ENCODE results near the gene CIPC.

CIPC gene, protein sequence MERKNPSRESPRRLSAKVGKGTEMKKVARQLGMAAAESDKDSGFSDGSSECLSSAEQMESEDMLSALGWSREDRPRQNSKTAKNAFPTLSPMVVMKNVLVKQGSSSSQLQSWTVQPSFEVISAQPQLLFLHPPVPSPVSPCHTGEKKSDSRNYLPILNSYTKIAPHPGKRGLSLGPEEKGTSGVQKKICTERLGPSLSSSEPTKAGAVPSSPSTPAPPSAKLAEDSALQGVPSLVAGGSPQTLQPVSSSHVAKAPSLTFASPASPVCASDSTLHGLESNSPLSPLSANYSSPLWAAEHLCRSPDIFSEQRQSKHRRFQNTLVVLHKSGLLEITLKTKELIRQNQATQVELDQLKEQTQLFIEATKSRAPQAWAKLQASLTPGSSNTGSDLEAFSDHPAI

DNA sequence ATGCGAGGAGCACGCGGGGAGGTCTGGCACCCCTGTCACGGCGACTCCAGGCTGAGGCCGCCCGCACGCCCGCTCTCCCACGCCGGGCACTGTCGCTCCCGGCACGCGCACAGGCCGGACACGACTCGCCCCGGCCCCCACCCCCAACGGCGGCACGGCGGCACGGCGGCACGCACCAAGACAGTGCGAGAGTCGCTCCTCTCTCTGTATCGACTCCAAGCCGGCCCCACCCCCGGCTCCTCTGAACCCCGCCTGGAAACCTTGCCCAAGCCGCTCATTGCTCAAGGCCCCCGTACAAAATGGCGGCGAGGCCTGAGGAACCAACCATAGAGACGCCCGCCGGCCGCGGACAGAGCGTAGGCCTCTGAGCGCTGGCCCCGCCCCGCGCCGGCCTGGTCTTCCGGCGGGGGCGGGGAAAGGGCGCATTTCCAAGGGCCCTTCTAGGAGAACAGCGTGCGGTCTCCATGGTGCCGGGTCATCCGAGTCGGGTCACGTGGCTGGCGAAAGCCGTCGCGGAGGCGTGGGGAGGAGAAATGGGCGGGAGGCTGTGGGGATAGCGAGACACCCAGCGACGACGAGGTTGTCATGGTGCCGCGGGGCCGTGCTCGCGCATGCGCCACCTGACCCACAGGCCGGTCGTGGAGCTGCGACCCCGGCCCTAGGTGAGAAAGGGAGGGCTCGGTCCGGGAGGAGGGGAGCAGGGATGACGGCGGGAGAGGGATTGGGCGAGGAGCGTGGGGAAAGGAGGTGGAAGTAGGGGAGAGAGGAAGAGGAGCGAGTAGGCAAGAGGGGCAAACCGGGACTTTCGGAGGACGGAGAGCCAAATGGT lies at the start of gene CIPC:
Gene CIPC, plus strand, starts transcription at position 559 of the 829 bp plus-strand sequence. CDS start 7,451 bp downstream, outside the sequence.
- peak; percentile 96 for ATAC-seq

DNA sequence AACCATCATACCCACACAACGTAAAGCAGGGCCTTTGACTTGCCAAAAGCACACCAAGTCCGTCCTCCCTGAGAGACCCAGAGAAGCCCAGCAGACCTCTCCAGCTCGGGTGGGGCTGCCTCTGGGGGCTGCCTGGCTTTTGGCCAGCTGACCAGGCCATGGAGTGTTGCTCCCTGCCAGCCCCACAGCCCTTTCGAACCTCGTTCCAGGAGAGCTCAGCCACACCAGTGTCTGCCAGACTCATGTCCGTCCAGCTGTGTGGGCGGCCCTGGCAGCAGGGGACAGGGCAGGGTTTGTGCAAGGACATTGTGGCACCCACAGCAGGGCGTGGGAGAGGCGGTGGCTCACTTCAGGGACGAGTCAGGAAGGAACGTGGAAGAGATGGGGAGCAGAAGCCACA lies 46.9 kb upstream of the CIPC start:
- DNase-seq (no peak), ATAC-seq (no peak)

More for the DNA sequence above, at the start of gene CIPC:
- peak; percentile 99 for DNase-seq

DNA sequence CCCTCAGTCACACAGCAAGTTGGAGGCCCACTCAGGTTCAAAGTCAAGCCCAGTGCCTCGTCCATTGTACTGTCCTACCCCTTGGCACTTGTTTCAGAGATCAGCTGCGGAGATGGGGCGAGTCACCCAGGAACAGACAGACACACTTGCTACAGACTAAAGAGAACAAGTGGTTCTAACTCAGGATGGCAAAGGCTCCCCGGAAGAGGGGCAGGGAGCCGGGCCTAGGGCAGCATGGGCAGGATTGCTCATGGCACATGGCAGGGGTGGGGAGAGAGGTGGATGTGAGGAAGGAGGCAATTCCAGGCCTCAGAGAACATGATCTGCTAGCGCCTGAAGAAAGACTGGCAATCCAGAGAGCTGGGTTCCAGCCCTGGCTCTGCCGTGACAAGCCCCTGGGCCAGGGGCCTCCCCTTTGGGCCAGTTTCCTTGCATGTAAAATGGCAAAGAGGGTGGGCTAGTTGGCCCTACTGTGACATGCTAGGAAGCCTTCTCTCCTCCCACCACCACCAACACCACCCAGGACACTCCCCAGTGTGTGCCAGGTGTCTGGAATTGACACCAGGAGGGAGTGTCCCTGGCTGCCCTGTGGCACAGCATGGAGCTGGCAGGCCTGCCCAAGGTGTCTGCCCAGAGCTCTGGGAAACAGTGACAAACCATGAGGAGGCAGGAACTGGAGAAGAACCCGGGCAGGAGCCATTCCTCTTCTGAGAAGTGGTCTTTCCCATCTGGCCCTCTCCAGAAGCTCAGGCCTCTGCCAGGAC lies 45.6 kb upstream of the CIPC start:
- ATAC-seq (peak; percentile 24), DNase-seq (no peak)

DNA sequence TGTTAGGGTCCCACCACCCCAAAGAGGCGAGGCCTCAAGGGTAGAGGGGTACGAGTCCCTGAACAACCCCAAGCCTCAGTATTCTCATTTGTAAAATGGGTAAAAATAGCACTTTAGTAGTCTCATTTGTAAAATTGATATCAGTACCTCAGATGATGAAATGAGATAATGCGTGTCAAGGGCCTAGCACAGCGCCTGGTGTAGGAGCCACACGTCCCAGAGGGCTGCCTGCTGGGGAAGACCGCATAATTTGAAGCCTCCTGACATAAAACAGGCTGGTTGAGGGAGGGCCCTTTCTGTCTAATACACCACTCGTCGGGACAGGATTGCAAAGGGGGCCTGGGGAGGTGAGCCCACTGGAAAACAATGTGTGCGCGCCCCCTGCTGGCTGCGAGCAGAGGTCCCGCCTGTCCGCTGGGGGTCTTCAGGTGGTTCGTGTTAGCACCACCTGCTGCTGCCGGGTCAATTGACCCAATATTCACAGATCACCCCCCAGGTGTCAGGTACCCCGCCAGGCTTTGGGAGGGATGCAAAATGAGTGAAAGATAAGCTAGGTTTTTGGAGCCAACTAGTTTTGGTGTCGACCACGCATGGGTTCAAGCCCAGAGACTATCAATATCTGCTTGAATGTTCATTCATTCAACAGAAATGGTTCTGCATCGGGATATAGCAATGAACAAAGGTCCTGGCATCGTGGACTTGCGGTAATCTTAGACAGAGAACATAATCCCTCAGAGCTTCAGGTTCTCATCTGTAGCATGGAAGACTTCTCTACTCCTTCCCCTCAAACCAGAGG lies 44.8 kb upstream of the CIPC start:
- DNase-seq (peak; percentile 87), ATAC-seq (peak; percentile 90)

DNA sequence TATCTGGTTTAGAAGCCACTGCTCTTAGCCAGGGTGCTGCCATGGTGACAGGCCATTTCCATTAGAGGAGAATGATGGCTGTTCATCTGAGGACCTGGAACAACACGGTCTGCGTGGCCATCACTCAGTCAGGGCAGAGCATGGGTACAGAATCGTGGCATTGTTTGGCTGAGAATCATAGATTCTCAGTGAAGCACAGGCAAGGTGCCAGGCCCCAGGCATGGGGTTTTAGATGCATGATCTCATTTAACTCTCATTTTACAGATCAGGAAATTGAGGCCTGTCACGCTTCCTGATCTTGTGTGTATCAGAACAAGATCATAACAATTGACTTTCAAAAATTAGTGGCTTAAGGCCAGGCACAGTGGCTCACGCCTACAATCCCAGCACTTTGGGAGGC lies 42.8 kb upstream of the CIPC start:
- ATAC-seq: no peak
- DNase-seq: no peak

DNA sequence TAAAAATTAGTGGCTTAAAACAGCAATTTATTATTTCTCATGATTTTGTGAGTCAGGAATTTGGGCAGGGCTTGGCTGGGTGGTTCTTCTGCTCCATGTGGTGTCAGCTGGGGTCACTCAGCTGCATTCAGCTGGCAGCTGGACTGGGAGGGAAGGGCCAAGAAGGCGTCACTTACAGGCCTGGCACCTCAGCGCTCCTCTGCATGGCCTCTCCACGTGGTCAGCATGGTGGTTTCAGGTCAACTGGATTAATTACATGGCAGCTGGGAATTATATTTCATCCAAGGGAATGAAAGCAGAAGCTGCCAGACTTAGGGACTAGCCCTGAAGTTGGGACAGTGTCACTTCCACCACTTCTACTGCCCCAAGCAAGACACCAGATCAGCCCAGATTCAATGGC lies 42.1 kb upstream of the CIPC start:
- no peak for DNase-seq
- ATAC-seq: no peak

DNA sequence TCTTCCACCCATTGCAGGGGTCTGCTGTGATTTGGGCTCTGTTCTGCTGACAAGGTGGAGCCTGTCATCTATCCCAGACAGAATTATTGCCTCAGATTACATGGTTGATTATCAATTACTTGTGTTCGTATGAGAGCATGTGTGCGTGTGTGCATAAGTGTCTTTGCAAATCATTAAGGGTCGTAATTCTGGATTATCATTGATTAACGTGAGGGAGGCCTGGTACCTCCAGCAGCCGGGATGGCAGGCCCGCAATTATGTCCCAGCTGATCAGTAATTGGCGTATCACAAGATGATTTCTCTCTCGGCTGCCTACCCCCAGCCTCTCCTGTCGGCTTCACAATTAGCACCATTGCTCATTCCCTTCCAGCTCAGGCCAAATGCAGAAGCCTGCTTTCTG lies 39.9 kb upstream of the CIPC start:
- no peak for ATAC-seq

DNA sequence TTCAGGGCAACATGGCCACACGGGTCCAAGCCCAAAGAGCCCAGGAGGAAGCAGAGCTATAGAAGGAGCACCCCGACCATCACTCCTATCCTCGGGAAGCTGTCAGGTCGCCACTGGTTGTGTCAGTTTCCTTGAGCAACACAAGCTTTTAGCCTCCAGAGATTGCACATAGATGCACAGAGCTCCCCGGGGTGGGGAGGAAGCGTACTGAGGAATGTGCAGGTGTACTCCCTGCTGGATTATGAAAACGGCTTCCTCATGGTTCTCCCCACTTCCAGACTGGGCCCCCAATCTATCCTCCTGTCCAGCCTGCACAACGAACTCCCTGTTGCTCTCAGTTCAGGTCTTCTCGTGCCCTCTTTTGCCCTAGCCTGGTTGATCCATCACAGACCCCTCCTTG lies 39.3 kb upstream of the CIPC start:
- DNase-seq: no peak
- ATAC-seq: no peak

More for the DNA sequence above, 39.9 kb upstream of the CIPC start:
- no peak for DNase-seq

DNA sequence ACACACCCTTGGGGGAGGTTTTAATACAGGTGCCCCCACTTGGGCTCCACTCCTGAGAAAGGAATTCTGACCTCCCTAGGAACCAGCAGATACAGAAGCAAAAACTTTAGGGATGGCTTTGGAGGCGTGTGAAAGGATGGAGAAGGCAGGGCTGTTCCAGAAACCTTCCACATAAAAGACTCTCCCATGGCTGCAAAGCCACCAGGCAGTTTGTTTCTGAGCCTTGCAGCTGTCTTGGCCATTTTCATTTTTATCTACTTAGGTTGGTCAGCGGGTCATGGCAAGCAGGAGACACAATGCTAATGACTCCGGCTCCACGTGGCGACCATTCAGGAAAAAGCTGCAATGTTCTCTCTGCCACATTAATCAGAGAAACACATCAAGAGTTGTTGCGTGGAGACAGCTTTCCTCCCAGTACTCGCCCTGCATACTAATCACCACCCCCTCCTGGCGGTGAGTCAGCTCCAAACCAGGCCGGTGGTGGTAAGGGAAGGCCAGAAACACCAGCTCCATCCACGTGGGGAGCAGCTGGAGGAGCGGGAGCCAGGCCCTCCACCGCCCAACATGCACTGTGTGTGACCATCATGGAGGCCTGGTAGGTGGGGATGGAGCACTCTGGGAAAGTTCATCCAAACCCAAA lies 38.7 kb upstream of the CIPC start:
- peak; percentile 36 for DNase-seq

DNA sequence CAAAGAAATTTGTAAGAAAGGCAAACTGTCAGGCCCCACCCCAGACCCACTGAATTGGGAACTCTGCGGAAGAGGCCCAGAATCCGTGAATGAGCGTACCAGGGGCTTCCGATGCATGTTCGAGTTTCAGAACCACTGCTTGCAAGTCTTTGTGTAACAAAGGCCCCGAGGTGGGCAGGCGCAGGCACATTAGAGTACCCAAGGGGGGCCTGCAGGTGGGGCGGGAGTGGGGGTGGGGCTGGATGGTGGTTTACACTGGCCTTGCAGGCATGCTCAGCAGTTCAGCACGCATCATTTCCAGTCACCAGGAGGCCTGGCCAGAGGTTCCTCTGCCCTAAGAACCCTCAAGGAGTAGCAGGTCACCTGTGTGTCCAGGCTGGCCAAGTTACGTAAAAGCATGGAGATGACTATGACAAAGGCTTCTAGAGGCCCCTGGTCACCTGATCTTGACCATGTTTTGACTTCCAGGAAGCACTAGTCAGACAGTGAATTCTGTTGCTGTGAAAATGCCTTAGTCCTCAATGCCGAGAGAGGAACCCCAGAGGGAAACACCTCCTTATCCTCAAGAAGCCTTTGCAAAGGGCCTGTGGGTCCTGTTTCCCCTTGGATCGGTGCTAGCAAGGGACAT lies 36.3 kb upstream of the CIPC start:
- DNase-seq (no peak), ATAC-seq (no peak)

More for the DNA sequence above, 38.7 kb upstream of the CIPC start:
- ATAC-seq: peak; percentile 59

DNA sequence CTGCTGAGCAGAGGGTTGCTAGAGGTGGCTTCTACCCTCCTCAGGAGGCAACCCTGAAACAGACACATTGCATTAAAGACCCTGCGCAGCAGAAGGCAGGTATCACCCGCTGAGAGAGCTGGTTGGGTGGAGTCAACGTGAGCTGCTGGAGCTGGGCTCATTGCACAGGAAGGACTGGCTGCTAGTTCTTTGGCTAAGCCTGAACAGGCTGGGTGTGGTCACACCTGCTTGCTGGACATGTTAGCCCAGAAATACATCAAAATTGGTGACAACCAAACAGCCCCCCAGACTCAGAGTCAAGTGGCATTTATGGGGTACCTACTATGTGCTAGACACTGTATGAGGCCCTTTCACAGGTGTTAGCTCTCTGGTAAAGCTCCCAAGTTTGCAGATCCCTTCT lies 35.8 kb upstream of the CIPC start:
- ATAC-seq: no peak
- no peak for DNase-seq

DNA sequence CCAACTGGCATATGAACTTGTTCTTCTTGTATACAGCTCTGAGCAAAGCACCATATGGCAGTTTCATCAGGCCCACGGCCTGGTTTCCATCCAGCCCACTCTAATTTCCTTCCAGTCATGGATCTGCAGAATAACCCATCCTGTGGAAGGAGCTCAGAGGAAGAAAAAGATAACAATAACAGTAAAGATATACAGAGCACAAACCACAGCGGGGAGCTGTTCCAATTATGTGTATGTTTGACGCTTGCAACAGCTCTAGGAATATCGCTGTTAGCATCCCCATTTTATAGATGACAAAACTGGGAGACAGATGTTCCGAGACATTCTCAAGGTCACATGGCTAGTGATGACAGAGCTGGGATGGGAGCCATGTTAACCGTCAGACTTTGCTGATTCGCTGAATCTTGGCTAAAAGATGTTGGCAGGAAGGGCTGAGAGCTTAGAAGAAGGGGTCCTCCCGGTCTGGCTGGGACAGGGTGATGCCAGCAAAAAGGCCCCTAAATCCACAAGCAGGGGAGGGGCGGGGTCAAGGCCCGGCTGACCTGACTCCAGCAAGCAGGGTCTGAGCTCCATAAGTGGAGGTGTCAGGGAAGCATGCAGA lies 34.4 kb upstream of the CIPC start:
- DNase-seq: no peak
- ATAC-seq: no peak

DNA sequence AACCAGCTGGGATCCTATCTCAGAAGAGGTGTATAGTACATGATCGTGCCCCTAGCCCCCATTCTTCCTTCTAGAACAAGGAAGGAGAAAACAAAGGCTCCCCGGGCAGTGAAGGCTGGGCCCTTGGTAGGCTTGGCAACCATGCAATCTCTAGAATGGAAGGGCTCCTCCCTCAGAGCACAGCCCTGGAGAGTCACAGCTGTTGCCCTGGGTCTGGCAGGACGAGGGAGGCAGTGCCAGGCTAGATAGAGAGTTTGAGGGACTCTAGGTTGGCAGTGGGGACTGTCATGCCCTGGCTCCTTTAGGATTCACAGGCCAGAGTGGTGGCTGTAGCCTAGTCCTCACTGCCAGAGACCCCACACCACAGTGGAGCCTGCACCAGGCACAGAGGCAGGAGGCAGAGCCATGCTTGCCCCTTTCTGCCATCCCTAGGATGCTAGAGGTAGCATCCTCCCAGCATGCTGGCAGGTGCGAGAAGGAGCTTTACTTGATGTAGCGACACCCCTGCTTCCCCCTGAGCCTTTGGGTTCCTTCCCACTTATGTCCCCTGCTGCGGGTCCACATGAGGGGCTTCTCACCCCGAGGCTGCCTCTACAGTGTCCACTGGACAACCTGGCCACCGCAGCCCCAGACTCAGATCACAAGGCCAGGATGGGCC lies 33.4 kb upstream of the CIPC start:
- ATAC-seq: no peak
- DNase-seq: no peak

DNA sequence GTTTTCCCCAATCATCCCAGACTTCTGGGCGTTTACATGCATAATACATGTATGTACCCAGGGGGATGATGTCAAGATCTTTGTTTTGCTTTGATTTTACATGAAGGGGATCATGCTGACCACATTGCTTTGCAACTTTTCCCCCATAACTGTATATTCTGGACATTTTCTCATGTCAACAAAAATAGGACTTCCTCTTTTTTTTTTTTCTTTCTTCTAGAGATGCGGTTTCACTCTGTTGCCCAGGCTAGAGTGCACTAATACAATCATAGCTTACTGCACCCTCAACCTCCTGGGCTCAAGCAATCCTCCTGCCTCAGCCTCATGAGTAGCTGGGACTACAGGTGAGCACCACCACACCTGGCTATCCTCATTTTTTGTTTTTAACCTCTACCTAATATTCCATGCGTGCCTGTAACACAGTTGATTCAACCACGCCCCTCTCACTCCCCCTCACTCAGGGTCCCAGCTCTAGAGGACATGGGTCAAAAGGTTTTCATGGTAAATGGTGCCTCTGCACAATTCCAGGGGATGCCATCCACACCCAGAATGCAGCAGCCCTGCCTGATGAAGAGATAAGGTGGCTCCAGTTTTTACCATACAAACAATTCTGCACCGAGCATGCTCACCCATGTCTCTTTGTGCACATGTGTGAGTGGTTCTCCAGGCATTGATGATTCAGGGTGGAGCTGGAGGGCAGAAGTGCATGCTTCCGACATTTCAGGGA lies 32.0 kb upstream of the CIPC start:
- no peak for ATAC-seq
- no peak for DNase-seq

DNA sequence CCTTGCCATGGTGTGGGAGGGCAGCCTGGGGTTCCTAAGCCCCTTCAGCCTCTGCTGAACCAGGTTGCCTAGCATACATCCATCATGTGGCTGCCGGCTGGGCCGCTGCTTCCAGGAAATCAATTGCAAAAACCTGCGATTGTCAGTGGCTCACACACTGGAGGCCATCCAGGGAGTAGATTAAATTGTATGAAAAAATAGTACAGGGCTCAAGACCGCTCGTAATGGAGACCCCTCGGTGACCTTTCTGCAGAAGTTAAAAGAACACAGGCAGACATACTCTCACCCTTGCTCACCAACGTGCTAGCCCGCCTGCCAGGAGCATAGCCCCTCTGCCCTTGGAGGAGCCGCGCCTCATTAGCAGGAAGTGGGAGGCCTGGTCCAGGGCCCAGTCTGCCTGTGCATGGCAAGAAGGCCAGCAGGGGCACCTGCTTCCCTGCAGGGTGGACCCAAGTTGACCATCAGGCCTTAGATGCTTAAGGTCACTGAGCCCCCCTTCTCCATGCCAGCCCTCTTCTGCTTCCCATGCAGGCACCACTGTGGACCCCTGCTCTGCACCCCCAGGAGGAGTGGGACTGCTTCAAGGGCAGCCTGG lies 31.4 kb upstream of the CIPC start:
- no peak for ATAC-seq
- no peak for DNase-seq

DNA sequence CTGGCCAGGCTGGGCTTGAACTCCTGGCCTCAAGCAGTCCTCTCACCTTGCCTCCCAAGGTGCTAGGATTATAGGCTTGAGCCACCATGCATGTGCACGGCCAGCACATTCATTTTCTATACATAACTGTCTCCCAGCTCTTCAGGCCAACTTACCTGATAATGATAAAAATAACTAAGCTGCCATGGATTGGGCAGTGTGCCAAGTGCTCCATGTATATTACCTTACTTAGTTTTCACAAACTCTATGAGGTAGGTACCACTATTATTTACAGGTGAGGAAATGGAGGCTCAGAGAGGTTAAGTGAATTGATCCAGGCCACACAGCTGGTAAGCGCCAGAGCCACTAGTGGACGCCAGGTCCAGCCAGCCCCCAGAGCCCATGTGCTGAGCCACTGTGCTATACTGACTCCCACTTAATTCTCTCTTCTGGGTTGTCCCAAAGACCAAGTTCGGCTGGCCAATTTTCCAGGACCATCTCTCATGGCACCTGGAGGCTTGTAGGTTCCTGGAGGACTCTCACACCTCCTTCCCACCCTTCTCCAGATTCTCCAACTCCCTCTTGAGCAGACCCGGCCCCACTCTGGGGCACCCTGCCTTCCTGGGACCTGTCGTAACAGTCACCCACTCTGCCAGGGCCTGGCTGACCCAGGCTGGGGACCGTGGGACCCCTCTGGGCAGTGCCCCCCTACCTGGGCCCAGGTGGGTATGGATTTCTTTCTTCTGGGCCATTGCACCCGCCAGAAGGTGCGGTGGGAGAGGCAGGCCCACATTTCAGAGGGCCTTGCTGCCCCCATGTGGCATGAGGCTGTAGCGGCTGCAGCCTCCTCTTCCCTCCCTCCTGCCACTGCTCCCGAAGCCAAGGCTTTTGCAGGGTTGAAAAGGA lies 30.2 kb upstream of the CIPC start:
- DNase-seq (peak; percentile 72), ATAC-seq (peak; percentile 66)

DNA sequence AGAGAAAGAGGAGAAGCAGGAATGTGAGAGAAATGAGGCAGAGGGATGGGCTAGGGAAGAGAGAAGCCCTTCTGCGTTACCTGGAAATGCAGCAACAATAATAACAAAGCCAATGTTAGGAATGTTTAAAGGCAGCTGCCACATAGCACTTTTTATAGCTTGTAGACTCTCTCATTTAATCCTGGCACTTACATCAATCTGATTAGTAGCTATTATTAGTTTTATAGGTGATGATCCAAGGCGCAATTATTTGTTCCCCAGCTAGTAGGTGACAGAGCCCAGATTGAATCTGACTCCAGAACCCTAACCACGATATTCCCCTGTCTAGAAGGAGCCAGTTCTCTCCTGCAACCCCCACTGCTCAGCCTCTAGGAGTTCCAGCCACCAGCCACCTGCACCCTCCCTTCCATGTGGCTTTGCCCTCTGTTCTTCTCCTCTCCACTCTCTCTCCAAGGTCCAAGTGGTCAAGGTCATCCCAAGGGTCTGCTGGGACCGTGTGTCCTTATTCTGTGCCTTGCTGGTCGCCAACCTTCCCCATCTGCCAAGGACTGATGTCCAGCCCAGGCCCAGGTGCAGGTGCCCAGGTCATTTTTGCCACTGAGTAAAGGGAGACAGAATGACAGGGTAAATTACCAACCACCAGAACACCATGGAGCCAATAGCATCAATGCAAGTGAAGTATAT lies 29.4 kb upstream of the CIPC start:
- no peak for ATAC-seq
- no peak for DNase-seq

Measured in stimulated activated naive CD8-positive, alpha-beta T cell treated with anti-CD3 and anti-CD28 coated beads, Interleukin-15, Interleukin-2, amounts not matched to agents 100 U/mL and 50 U/mL, for 24 hours (primary cell).